HL-60 (cell line): ENCODE measurements around the gene C3.
"Not testable (repeated sequence)": the region's sequence is repeated elsewhere in the genome, so short reads cannot be mapped to it uniquely, and the experiment has no call there.

ENCODE experiments used
- DNase-seq, 2 experiments: peaks; one replicate each; pipeline ENCODE4 v3.0.0-alpha.2; 2010 to 2020; ENCODE audit warnings: low read depth in 1 of 2, low spot score in 1 of 2
- H3K27ac ChIP-seq: fragments of 250-450 bp; sonication (Bioruptor Pico); replicated peaks from 2 replicates; pipeline ENCODE4 v1.5.1; 2020; ENCODE audit warnings: mild to moderate bottlenecking, moderate library complexity
- H3K27me3 ChIP-seq: fragments of 250-450 bp; sonication (Bioruptor Pico); 2 replicates; pipeline ENCODE4 v1.5.1; 2021; ENCODE audit warnings: mild to moderate bottlenecking, moderate library complexity; ENCODE audit not compliant: insufficient read depth, poor library complexity, severe bottlenecking
- H3K4me3 ChIP-seq: replicated peaks from 2 replicates; pipeline ENCODE4 v1.5.1; 2011; ENCODE audit warnings: mild to moderate bottlenecking, control low read depth, low read length; ENCODE audit not compliant: insufficient read depth
- CTCF ChIP-seq: IDR thresholded peaks from one replicate; pipeline ENCODE4 v1.5.1; 2011; ENCODE audit warnings: low read length, control low read depth, inconsistent platforms; ENCODE audit not compliant: insufficient read depth
- GABPA ChIP-seq: IDR thresholded peaks from 2 replicates; pipeline ENCODE4 v1.6.1; 2012; ENCODE audit warnings: low read depth
- POLR2AphosphoS5 ChIP-seq: IDR thresholded peaks from 2 replicates; pipeline ENCODE4 v1.6.1; 2012; ENCODE audit warnings: low read depth
- REST ChIP-seq: IDR thresholded peaks from 2 replicates; pipeline ENCODE4 v1.6.1; 2012; ENCODE audit warnings: low read depth; ENCODE audit not compliant: insufficient replicate concordance
- SPI1 ChIP-seq: IDR thresholded peaks from 2 replicates; pipeline ENCODE4 v1.6.1; 2012; ENCODE audit warnings: low read depth, mild to moderate bottlenecking, borderline replicate concordance

The C3 gene

DNA sequence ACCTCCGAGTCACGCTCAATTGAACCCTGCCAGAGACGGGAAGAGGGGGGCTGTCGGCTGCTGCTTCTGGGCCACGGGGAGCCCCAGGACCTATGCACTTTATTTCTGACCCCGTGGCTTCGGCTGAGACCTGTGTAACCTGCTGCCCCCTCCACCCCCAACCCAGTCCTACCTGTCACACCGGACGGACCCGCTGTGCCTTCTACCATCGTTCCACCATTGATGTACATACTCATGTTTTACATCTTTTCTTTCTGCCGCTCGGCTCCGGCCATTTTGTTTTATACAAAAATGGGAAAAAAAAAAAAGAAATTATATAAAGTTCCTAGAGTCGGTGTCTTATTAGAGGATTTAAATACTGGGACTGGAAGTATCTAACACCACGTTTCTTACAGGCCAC, 30.7 kb upstream of the C3 start:
- DNase-seq = no peak
- H3K27ac ChIP-seq = no peak overlapping the region
- TF ChIP-seq SPI1 (no peak), REST (no peak), CTCF (no peak), GABPA (no peak), POLR2AphosphoS5 (no peak)
- H3K27me3 ChIP-seq = no peaks in the 10 kb centered on the region
- H3K4me3 ChIP-seq = no peak overlapping the region

GRCh38 chr19:6750062-6750461, 29.6 kb upstream of the C3 start:
- no peaks in the 10 kb centered on the region for H3K27me3 ChIP-seq
- no peak for TF ChIP-seq POLR2AphosphoS5
- no peak for TF ChIP-seq SPI1
- TF ChIP-seq CTCF = no peak
- TF ChIP-seq GABPA = no peak
- TF ChIP-seq REST = no peak
- DNase-seq = no peak
- no peak overlapping the region for H3K27ac ChIP-seq
- no peak overlapping the region for H3K4me3 ChIP-seq

GRCh38 chr19:6748543-6748942, 28.1 kb upstream of the C3 start:
- DNase-seq, H3K27me3 ChIP-seq, H3K27ac ChIP-seq, H3K4me3 ChIP-seq: not testable (repeated sequence)

GRCh38 chr19:6745965-6746364, 25.5 kb upstream of the C3 start:
- no peak overlapping the region for H3K4me3 ChIP-seq
- H3K27ac ChIP-seq = no peak overlapping the region
- H3K27me3 ChIP-seq = no peaks in the 10 kb centered on the region
- DNase-seq = no peak
- TF ChIP-seq CTCF (no peak), POLR2AphosphoS5 (no peak), REST (no peak), GABPA (no peak), SPI1 (no peak)
